T-helper 22 cell (primary cell): ENCODE measurements around the gene LILRB3.
"Not testable (repeated sequence)": the region's sequence is repeated elsewhere in the genome, so short reads cannot be mapped to it uniquely, and the experiment has no call there.

Experiments used
- DNase-seq: peaks from one replicate; pipeline ENCODE4 v3.0.0-alpha.2; 2020; ENCODE audit warnings: low read depth

Gene LILRB3

DNA sequence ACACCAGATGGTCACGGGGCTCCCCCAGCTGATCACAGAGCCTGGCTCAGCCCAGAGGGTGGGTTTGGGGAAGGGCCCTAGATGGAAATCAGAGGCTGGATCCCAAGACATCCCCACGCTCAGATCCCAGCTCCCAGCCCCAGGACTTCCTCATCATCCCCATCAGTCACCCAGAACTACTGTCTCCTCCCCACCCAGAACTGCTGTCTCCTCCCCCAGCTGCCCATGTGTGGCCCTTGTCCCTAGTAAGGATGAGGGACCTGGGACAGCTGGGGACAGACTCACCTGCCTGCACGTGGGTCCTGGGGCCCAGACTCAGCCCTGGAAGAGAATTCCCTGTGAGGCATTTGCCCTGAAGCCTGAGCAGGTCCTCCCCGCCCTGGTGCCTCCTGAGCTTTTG is 19.4 kb upstream of the LILRB3 start:
- not testable (repeated sequence) for DNase-seq

DNA sequence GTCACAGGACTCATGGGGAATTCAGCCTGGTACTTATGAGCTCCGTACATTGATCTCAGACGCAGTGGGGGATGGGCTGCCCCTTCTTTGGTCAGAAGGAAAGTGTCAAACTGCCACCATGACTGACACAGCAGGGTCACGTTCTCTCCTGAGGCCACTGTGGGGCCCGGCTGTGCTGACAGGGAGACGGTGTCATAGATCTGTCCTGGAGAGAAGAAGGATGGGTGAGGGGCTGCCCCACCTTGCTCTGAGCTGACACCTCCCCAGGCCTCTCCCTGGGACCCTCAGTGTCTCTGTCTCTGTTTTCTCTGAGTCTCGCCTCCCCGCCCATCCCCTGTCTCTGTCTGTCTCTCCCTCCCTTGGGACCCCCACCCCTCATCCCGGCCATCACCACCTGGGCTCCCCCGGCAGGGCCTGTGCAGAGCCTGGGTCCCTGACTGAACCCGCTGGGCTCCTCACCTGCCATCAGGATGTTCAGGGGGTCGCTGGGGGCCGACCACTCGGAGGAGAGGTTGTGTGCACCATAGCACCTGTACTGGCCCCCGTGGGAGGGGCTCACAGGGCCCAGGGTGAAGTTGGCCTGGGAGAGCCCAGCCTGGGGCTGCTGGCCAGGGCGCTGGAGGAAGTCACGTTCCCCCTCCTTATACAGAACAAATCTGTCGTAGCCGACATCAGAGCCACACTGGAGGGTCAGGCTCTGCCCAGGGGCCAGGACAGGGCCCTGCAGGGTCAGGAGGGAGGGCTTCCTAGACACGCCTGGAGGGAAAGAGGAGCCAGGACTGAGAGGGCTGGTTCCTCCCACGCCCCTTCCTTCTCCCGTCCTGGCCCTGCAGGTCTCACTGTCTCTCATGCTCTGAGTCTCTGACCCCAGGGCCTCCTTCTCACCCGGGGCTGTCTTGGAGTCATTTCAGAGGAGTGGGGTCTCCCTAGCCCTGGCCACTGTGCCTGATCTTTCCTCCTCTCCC is 17.8 kb upstream of the LILRB3 start:
- not testable (repeated sequence) for DNase-seq

DNA sequence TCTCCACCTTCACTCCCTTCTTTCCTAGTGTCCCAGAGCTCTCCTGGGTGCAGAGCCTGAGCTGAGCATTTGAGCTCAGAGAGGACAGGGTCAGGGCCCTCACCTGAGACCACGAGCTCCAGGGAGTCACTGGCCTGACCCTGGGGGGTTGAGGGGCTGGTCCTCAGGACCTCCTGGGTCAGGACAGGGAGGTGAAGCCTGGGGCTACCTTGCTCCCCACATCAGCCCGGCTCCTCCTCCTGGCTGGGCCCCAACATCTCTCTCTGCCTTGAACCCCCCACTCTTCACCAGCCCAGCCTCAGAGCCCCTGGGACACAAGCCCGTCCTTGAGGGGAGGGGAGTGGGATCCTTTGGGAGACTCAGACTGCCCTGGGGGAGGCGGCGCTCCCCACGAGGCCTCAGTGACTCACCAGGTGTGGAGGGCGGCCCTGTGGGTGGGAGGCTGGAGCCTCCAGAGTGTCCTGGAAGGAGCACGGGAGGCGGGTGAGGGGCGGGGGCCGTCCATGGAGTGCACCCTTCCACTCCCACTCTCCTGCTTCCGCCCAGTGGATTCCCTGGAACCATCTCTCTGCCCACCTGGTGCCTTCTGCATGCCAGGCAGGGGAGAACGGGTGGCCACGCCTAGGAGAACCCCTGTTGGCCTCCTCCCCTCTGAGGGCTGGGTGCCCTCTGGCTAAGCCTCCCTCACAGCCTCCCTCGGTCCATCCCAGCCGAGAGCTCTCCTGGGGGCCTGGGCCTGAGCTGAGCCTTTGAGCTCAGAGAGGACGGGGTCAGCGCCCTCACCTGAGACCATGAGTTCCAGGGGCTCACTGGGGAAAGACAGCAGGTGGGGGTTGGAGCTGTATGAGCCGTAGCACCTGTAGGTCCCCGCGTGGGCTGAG is 16.9 kb upstream of the LILRB3 start:
- DNase-seq = not testable (repeated sequence)

DNA sequence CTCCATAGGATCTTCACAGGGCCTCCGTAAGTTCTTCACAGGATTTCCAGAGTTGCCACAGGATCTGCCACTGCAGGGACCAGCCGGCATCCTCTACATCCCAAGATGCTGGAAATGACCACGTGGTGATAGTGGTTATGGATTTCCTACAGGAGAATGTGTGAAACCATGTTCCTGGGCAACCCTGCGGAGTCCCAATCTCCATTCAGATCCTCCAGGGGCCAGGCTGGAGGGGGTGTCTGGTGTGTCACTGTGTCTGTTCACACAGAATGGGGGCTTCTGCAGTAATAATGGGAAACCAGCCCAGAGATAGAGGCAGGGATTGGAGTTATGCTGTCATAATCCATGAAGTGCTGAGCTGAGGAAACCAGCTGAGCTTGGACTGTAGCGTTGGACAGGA is 11.1 kb upstream of the LILRB3 start:
- DNase-seq = no peak

DNA sequence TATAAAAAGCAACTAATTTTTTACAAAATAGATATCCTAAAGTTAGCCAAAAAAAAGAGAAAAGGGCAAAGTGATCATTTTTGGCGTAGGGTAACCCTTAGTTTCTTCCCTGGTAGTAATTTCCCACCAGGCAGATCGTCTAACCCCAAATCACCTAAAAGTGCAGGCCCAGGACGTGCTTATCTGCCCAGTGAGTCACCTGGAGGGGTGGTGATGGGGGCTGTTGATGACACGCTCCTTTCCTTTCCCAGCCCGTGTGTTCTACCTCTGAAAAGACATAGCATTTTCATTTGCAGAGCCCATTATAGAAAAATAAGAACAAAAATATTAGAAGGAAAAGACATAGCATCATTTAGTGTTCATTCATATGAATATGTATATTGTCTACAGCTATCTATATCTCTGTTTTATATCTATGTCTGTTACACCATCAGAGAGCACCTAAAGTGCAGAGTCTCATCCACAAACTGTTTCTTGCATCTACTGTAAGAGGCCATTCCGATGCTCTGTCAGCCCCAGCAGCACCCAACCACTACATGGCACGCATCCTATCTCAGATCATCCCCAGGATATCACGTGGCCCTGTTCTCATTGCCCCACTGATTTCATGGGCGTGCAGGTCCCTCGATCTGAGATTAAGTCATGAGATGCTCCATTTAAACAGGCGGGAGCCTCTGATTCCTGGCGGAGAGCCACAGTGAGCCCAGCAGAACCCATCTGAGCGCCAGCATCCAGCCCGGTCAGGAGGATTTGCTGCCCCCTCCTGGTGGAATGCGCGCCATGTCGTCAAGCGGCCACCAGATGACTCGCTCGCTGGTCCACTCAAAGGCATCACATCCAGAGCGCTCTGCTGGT is 8.5 kb upstream of the LILRB3 start:
- DNase-seq = peak; percentile 60

DNA sequence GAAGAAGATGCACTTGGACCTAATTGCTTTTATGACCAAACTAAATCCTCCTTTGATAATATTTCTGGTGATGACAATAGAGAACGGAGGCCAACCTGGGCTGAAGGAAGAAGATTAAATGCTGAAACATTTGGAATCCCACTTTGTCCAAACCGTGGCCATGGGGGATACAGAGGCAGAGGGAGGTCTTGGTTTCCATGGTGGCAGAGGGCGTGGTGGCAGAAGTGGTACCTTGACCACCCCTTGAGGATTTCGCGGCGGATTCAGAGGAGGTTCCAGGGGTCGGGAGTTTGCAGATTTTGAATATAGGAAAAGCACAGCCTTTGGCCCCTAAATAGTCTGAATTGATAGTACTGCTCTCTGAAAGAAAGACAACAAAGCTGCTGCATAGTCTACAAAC is 7.2 kb upstream of the LILRB3 start:
- no peak for DNase-seq

DNA sequence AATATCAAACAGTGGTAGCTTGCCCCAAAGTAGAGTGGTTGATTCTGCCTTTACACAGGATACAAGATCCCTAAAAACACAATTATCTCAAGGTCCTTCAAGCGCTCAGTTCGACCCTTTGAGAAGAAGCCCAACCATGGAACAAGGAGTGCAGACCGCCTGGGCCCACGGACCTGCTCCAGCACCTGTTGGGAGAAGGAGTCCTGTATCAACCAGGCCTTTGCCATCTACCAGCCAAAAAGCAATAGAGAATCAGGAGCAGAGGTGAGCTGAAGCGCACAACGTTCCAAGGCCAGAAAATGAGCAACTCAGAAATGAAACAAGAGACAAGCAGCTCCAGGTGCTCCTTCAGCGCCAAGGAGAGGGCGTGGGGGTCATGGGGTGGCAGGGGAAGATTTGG is 6.3 kb upstream of the LILRB3 start:
- no peak for DNase-seq

DNA sequence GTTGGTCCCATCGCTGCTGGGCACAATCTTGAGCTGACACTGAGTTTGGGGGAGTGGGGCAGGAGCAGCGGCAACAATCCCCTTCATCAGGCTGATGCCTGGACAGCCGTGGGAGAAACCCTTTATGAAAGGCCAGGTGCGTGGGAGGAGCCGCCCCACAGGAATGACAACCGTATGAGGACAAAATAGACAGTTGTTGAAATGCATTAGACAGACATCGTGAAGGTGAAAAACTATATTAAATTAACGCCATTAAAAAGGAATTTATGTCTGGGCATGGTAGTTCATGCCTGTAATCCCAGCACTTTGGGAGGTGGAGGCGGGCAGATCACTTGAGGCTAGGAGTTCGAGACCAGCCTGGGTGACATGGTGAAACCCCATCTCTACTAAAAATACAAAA is 1.8 kb upstream of the LILRB3 start:
- not testable (repeated sequence) for DNase-seq

DNA sequence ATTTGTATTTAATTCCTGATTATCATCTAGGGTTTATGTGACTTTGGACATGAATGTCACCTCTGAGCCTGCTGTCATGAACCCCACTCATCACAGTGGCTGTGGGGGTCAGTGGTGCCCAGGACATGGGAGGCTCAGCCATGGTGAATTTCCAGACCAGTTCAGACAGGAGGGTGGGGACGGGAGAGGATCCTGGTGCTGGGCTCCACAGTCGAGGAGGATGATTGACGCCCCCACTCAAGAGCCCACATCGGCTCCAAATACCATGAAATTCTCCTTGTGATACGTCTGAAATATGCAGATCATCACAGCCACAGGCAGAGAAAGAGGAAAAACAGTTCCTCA is 1.1 kb upstream of the LILRB3 start:
- DNase-seq = not testable (repeated sequence)

DNA sequence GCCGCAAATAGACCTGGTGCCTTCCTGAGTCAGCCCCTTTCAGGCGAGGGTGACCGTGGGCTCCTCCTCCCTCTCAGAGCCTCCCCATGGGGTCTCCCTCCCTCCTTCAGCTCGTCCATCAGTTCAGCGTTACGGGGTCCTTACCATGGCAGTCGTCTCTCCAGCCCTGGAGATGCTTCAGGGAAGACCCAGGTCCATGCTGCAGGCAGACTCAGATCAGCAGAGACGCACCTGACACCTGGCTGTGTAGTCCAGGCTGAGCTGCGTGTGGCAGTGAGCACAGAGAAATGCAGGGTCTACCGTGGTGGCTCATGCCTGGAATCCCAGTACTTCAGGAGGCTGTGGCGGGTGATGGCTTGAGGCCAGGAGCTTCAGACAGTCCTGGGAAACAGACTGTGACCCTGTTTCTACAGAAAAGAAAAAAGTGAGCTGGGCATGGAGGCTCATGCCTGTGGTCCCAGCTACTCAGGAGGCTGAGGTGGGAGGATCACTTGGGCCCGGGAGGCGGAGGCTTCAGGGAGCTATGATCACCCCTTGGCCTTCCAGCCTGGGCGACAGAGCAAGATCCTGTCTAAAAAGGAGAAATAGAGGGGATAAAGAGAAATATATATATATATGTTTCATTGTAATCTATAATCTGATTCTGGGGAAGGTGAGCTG is 600 bp upstream of the LILRB3 start:
- DNase-seq = not testable (repeated sequence)

DNA sequence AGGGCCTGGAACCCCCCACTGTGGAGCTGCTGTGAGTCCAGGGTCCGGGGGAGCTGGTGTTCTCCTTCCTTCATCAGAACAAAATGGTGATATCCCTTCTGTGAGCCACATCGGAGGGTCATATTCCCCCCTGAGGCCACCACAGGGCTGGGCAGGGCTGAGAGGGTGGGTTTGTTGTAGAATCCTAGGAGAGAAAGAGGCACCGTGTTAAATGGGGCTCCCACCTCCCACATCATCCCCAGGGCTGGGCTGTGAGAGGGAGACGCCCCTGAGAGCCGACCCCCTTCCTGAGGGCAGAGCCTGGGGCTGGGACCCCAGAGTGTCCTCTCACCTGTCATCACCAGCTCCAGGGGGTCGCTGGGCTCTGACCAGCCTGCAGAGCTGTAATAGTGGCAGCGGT is 860 bp downstream of the LILRB3 start:
- DNase-seq = not testable (repeated sequence)

DNA sequence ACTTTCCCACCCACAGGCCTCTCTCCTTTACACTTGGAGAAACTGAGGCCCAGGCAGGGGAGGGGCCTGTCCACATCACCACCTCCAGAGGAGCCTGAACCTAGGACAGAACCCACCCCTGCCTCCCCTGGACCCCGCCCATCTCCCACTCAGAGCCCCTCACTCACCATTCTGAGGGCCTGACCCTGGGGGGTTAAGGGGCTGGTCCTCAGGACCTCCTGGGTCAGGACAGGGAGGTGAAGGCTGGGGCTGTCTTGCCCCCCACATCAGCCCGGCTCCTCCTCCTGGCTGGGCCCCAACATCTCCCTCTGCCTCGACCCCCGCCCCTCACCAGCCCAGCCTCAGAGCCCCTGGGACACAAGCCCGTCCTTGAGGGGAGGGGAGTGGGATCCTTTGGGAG is 3.1 kb downstream of the LILRB3 start:
- DNase-seq = not testable (repeated sequence)

DNA sequence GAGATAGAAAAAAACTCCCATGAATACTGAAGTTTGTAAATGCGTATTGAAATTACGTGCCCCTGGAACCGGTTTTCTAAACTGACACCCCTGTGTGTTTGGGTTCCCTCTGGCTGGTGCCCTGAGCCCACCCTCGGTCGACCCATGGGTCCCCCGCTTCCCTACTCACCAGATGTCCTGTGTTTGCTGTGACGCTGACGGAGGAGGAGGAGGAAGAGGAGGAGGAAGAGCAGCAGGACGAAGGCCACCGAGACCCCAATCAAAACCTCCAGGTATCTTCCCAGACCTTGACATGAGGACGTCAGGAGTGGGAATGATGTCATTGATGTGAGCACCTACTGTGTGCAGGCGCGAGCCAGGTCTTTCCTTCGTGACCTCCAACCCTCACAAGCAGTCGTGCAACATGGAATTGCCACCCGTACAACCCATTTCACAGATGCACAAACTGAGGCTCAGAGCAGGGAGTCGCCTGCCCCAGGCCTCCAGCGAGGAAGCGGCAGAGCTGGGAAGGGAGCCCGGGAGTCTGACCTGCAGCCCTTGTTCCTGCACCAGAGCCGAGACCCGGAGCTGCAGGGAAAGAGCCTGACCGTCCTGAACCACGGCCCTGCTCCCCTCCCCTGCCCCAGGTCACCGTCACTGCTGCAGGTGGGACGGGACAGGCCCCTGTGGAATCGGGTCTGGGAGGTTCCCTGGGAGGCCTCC is 3.7 kb downstream of the LILRB3 start:
- DNase-seq = no peak

DNA sequence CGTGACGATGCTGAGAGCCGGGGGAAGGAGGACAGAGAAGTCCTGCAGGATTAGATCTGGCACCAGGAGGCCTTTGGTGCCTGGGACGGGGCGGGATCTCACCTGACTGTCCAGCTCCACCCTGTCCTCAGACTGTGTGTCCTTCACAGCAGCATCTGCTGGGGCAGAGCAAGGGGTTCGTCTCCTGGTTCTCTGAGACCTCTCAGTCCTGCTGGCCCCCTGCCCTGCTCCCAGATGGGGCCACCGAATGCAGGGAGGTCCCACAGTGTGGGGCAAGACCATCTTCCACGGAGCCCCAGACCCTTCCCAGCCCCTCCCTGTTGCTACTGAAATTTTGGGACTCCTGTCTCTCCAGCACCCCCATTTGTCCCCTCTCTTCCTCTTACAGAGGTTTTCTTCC is 4.5 kb downstream of the LILRB3 start:
- no peak for DNase-seq

DNA sequence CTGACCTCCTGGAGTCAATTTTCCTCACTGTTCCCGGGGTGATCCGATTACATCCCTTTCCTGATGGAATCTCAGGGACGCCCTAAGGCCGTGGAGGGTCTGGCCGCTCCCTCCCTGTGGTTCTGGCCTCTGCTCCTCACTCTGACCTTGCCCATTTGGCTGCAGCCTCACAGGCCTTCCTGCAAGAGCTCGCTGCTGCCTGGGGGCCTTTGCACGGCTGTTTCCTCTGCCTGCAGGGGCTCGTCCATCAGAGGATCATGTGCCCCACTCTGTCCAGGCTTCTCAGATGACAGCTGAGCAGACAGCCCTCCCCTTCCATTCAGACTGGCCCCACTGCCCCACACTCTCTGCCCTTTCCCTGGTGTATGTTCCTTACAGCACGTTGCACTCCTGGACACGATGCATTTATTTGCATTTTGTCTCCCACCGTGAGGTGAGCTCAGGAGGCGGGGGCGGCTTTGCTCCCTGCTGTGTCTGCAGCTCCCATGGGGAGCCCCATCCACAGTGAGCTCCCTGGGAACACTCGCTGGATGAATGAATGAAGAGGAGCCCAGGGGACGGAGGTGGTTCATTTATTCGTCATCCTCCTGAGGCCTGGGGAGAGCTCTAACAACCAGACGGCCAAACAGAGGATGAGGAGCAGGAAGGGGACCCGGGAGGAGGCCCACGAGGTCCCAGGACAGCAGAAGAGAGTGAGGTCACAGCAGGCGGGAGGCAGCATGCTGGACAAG is 5.1 kb downstream of the LILRB3 start:
- DNase-seq = not testable (repeated sequence)

DNA sequence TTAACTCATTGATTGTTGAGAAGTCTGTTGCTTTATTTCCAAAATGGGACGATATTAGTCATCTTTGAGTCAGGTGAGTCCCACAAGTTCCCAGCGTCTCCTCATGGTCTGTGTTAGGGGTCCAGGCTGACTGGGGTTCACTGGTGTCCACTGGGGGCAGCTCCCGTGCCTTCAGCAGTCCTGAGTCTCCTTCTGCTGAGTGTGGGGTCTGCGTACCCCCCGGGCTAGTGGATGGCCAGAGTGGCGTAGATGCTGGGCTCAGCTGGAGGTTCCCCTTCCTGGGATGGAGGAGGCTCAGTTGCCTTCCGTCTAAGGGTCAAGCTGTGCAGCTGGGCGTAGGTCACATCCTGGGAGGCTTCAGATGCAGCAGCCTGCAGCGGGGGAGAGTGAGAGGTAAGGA is 5.9 kb downstream of the LILRB3 start:
- DNase-seq = no peak

DNA sequence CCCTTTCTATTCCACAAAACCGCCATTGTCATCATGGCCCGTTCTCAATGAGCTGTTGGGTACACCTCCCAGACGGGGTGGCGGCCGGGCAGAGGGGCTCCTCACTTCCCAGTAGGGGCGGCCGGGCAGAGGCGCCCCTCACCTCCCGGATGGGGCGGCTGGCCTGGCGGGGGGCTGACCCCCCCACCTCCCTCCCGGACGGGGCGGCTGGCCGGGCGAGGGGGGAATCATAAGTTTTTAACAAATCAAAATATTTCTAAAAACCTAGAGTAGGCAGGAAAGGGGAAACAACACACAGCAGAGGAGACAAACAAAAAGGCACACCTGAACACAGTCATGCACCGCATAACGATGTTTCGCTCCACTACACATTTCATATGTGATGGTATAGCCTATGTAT is 8.1 kb downstream of the LILRB3 start:
- DNase-seq = not testable (repeated sequence)

DNA sequence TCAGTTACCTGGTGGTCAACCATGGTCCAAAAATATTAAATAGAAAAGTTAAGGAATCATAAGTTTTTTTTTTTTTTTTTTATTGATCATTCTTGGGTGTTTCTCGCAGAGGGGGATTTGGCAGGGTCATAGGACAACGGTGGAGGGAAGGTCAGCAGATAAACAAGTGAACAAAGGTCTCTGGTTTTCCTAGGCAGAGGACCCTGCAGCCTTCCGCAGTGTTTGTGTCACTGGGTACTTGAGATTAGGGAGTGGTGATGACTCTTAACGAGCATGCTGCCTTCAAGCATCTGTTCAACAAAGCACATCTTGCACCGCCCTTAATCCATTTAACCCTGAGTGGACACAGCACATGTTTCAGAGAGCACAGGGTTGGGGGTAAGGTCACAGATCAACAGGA is 8.6 kb downstream of the LILRB3 start:
- not testable (repeated sequence) for DNase-seq

DNA sequence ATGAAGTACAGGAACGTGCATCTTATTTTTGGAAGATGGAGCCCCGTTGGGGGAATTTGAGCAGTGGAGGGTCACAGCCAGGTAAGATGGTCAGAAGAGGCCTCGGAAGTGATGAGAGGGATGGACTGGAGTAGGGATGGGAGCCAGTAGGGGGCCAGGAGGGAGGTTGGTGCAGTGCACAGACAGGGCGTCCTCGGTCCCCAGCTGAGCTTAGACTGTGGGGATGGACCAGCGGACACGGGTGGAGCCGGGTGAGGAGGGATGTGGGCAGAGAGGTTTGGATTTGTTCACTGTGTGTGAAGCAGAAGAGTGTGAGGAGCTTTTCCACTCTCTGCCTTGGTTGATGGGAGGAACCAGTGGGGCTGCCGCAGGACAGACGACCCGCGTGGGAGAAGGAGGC is 11.6 kb downstream of the LILRB3 start:
- DNase-seq = no peak

DNA sequence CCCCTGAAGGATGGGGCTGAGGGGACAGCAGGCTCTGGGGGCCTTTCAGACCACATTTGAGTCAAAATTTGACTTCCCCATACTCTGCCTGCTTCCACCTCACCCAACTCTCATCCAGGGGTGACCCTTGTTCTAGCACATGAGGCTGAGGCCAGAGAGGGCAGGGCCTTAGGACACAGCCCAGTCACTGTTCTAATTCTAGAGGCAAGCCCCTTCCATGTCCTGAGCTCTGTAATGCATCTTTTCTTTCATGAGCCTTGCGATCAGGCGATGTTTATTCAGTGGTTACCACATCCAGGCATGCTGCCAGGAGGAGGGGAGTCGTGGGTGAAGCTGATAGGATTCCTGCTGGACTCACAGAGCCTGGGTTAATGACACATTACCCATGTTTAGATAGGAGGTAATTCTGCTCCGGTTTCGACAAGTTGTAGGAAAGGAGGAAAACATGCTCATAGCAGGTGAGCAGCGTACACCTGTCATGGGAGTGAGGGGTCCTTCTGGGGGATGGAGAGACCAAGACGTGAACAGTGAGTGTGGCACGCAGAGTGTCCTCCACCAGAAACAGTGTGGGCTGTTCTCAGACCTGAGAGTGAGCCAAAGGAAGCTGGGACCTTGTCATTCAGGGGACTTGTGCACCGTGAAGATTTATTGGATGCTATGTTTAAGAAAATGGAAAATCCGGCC is 12.9 kb downstream of the LILRB3 start:
- DNase-seq = no peak
